ENCODE data around the gene TRIM71.

Gene TRIM71

DNA sequence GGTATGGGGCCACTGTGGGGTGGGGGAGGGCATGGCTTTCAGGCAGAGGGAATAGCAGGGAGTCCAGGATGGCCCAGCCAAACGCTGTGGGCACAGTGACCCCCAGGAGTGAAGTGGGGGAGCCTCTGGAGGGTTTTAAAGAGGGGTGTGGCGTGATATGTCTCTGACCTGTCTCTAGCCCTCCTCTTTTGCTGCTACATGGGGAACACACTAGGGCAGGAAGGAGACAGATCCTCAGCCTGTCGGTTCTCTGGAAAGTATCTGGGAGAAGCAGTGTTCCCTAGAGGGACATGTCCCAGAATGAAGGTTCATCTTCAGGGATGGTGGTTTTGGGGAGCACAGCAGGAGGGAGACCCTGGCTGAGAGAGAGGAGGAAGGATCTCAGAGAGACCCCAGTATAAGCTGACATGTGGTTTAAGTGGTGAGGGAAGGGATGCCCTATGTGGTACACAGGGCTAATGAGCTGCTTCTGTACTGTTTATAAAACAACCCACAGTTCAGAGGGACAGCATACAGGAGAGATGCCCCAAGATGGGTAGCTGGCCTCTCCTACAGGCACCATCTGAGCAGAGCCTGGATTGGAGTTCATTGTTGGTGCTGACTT lies 37.7 kb downstream of the TRIM71 start:
- H3K9me3 ChIP-seq (ENCODE audit: control insufficient read depth, insufficient read depth, low read length): no peaks in the 10 kb centered on the region
- no peaks in the 10 kb centered on the region for H3K27me3 ChIP-seq (ENCODE audit: control insufficient read depth, insufficient read depth, low read length)
- peaks cover 89% of the 10 kb centered on the region for H3K4me1 ChIP-seq (ENCODE audit: control insufficient read depth, insufficient read depth, low read length)
- H3K27ac ChIP-seq (ENCODE audit: low read depth, low read length): no peak overlapping the region
- H3K36me3 ChIP-seq (ENCODE audit: control insufficient read depth, insufficient read depth, low read length): peaks cover 57% of the 10 kb centered on the region
- no peak overlapping the region for H3K9ac ChIP-seq (ENCODE audit: low read depth, low read length)
- no peak overlapping the region for H3K4me3 ChIP-seq (ENCODE audit: low read depth, low read length)

DNA sequence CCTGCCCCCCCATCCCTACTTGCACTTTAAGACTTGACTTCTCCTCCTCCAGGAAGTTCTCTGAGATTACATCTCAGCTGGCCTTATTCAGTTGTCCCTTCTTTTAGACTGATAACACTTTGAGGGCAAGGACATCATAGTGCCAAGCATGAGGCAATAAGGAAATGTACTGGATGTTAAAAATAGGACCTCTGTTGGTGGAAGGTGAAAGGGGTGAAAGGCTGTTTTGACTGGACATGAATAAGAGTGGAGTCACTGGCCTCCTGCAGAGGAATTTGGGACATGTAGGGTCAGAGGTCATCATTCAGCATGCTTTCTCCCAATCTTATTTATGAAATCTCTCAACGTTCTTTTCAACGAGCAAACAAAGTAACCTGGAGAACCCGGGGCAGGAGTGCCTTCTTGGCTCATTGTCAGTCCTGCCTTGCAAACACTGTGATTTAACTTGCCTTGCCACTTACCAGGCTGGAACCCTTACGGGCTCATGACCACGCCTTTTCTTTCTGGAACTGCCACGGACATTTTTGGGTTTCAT lies 38.6 kb downstream of the TRIM71 start:
- no peak overlapping the region for H3K27ac ChIP-seq (ENCODE audit: low read depth, low read length)
- peaks cover 62% of the 10 kb centered on the region for H3K36me3 ChIP-seq (ENCODE audit: control insufficient read depth, insufficient read depth, low read length)
- no peaks in the 10 kb centered on the region for H3K27me3 ChIP-seq (ENCODE audit: control insufficient read depth, insufficient read depth, low read length)
- H3K9ac ChIP-seq (ENCODE audit: low read depth, low read length): no peak overlapping the region
- no peaks in the 10 kb centered on the region for H3K9me3 ChIP-seq (ENCODE audit: control insufficient read depth, insufficient read depth, low read length)
- H3K4me3 ChIP-seq (ENCODE audit: low read depth, low read length): no peak overlapping the region
- H3K4me1 ChIP-seq (ENCODE audit: control insufficient read depth, insufficient read depth, low read length): peaks cover 86% of the 10 kb centered on the region

DNA sequence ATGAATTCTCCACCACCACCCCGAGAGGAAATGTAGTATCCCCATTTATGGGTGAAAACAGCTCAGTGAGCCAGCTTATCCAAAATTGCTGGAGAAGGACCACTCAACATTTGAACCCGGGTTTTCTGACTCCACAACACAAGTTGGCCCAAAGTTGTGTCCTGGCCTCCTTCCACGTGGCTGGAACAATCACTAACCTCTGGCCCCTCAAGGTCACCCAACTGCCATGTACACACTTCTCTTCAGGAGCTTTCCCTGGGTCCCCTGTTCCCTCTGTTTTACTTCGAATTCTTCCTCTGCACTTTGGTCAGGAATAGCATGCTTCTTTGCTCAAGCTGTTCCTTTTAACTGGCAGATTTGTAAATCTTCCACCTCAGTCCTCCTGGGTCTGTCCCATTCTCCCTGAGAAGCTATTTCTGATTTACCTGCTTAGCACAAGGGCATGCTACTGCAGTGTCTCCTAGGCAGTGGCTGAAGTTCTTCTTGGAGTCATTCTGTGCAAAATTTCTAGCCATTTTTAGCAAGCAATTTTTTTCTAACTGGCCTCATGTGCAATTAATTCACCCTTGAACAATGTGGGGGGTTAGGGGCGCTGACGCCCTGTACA lies 39.2 kb downstream of the TRIM71 start:
- Histone ChIP-seq H3K27me3 (ENCODE audit: control insufficient read depth, insufficient read depth, low read length) (no peaks in the 10 kb centered on the region), H3K36me3 (ENCODE audit: control insufficient read depth, insufficient read depth, low read length) (peaks cover 67% of the 10 kb centered on the region), H3K4me3 (ENCODE audit: low read depth, low read length) (no peak overlapping the region), H3K9me3 (ENCODE audit: control insufficient read depth, insufficient read depth, low read length) (no peaks in the 10 kb centered on the region), H3K4me1 (ENCODE audit: control insufficient read depth, insufficient read depth, low read length) (peaks cover 86% of the 10 kb centered on the region), H3K27ac (ENCODE audit: low read depth, low read length) (no peak overlapping the region), H3K9ac (ENCODE audit: low read depth, low read length) (no peak overlapping the region)

DNA sequence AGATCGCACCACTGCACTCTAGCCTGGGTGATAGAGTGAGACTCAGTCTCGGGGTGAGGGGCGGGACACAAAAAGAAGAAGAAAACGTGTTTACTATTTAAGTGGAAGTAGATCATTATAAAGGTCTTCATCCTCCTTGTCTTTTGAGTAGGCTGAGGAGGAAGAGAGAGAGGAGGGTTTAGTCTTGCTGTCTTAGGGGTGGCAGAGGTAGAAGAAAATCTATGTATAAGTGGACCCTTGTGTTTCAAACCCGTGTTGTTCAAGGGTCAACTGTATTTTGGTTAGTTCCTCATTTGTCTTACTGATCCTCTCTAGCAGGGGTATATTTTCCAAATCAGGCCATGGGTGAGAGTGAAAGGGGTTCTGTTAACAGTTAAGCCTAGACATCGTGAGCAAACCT lies 40.1 kb downstream of the TRIM71 start:
- Histone ChIP-seq H3K27ac (ENCODE audit: low read depth, low read length) (peak overlapping the region; percentile 23), H3K36me3 (ENCODE audit: control insufficient read depth, insufficient read depth, low read length) (peaks cover 70% of the 10 kb centered on the region), H3K9me3 (ENCODE audit: control insufficient read depth, insufficient read depth, low read length) (no peaks in the 10 kb centered on the region), H3K9ac (ENCODE audit: low read depth, low read length) (no peak overlapping the region), H3K4me3 (ENCODE audit: low read depth, low read length) (no peak overlapping the region), H3K27me3 (ENCODE audit: control insufficient read depth, insufficient read depth, low read length) (no peaks in the 10 kb centered on the region), H3K4me1 (ENCODE audit: control insufficient read depth, insufficient read depth, low read length) (peaks cover 86% of the 10 kb centered on the region)

DNA sequence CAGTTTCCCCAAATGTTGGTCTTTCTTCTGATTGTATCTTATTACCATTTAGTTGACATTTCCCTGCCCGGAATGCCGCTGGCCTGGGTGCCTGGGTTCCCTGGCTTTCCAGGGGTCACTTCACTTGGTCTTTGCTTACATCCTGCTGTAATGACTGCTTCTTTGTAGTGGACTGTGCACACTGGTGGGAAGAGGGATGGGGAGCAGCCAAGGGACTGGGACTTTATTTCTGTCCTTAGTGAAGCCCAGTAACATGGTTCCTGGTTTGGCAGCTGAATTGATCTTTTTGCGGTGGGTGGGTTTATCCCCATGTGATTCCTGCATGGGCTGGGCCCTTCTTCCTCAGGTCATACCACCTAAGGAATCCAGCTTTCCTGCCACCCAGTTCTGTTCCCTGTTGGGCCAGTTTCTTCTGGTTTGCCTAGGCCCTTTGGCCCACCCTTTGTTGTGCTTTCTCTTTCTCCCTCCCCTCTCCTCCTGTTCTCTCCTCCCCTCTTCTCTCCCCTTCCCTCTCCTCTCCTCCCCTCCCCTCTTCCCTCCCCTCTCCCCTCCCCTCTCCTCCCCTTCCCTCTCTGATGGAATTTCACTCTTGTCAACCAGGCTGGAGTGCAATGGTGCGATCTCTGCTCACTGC lies 41.9 kb downstream of the TRIM71 start:
- Histone ChIP-seq H3K4me3 (ENCODE audit: low read depth, low read length) (no peak overlapping the region), H3K36me3 (ENCODE audit: control insufficient read depth, insufficient read depth, low read length) (peaks cover 60% of the 10 kb centered on the region), H3K9me3 (ENCODE audit: control insufficient read depth, insufficient read depth, low read length) (no peaks in the 10 kb centered on the region), H3K4me1 (ENCODE audit: control insufficient read depth, insufficient read depth, low read length) (peaks cover 88% of the 10 kb centered on the region), H3K9ac (ENCODE audit: low read depth, low read length) (no peak overlapping the region), H3K27ac (ENCODE audit: low read depth, low read length) (peak overlapping the region; percentile 11), H3K27me3 (ENCODE audit: control insufficient read depth, insufficient read depth, low read length) (no peaks in the 10 kb centered on the region)

DNA sequence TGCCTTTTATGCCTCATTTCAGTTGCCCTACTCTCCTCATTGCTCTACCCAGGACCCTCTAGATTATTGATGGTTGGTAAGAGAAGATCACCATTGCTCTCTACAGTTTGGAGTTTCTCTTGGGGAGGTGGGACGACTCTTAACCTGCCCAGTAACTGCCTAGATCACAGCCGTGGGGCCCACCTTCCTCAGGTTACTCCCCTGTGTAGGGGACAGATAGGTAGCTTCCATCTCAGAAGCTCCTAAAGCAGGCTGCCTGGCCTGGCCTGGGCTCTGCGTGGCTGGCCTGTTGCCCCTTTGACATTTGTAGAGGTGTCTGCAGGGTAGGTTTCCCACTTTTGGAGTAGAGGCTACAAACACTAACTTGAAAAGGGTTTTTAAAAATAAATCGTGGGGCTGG lies 42.7 kb downstream of the TRIM71 start:
- Histone ChIP-seq H3K9ac (ENCODE audit: low read depth, low read length) (no peak overlapping the region), H3K27ac (ENCODE audit: low read depth, low read length) (peak overlapping the region; percentile 30), H3K4me3 (ENCODE audit: low read depth, low read length) (no peak overlapping the region), H3K27me3 (ENCODE audit: control insufficient read depth, insufficient read depth, low read length) (no peaks in the 10 kb centered on the region), H3K4me1 (ENCODE audit: control insufficient read depth, insufficient read depth, low read length) (peaks cover 88% of the 10 kb centered on the region), H3K9me3 (ENCODE audit: control insufficient read depth, insufficient read depth, low read length) (no peaks in the 10 kb centered on the region), H3K36me3 (ENCODE audit: control insufficient read depth, insufficient read depth, low read length) (peaks cover 53% of the 10 kb centered on the region)

DNA sequence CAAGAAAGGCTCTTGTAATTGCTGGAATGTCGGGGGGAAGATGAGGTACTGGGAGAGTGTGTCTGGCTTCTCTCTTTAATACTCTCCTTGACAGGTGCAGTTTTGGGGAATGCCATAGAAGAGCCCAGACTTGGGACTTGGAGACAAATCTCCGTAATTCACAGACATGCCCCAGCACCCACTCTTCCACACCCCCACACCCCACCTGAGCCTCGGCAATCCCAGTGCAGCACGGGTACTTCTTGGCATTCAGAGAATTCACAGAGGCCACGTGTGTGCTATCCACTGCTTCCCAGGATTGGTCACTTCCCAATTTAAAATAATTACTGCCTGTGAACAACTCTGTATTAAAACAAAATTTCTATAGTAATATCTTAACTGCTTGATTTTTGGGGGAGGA lies 43.9 kb downstream of the TRIM71 start:
- Histone ChIP-seq H3K27ac (ENCODE audit: low read depth, low read length) (no peak overlapping the region), H3K4me1 (ENCODE audit: control insufficient read depth, insufficient read depth, low read length) (peaks cover 90% of the 10 kb centered on the region)

DNA sequence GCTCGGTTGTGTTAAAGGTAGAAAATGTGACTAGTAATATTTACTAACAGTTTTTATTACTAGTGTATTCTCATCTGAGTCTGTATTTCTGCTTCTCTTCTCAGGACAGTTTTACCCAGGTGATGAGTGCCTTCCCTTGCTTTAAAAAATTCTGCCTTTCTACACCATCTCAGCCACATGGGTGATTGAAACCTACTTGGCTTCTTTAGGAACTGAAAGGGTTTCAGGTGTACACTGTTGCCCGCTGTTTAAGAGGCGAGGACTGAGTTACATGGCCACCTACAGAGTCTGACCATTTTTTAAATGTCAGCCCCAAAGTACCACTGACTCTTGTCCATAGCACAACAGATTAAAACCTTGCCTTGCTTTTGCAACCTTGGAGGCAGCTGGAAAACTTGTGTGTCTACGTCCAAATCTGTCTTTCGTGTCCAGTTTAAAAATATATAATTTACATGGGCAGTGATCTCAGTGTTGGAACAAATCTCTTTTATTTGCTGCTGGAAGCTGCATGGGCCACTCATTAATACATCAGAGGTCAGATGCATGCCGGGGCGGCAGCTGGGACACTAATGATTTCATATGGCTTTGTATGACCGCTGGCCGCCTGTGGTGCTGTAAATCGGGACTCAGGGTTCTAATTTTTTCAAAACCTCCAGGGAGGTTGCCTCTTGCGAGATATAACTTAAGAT lies 44.6 kb downstream of the TRIM71 start:
- H3K4me3 ChIP-seq (ENCODE audit: low read depth, low read length): no peak overlapping the region
- no peak overlapping the region for H3K27ac ChIP-seq (ENCODE audit: low read depth, low read length)
- peaks cover 39% of the 10 kb centered on the region for H3K36me3 ChIP-seq (ENCODE audit: control insufficient read depth, insufficient read depth, low read length)
- H3K9ac ChIP-seq (ENCODE audit: low read depth, low read length): no peak overlapping the region
- no peaks in the 10 kb centered on the region for H3K27me3 ChIP-seq (ENCODE audit: control insufficient read depth, insufficient read depth, low read length)
- H3K4me1 ChIP-seq (ENCODE audit: control insufficient read depth, insufficient read depth, low read length): peaks cover 90% of the 10 kb centered on the region
- no peaks in the 10 kb centered on the region for H3K9me3 ChIP-seq (ENCODE audit: control insufficient read depth, insufficient read depth, low read length)

More for the DNA sequence above, 43.9 kb downstream of the TRIM71 start:
- Histone ChIP-seq H3K36me3 (ENCODE audit: control insufficient read depth, insufficient read depth, low read length) (peaks cover 45% of the 10 kb centered on the region), H3K4me3 (ENCODE audit: low read depth, low read length) (no peak overlapping the region), H3K9me3 (ENCODE audit: control insufficient read depth, insufficient read depth, low read length) (no peaks in the 10 kb centered on the region), H3K27me3 (ENCODE audit: control insufficient read depth, insufficient read depth, low read length) (no peaks in the 10 kb centered on the region), H3K9ac (ENCODE audit: low read depth, low read length) (no peak overlapping the region)

DNA sequence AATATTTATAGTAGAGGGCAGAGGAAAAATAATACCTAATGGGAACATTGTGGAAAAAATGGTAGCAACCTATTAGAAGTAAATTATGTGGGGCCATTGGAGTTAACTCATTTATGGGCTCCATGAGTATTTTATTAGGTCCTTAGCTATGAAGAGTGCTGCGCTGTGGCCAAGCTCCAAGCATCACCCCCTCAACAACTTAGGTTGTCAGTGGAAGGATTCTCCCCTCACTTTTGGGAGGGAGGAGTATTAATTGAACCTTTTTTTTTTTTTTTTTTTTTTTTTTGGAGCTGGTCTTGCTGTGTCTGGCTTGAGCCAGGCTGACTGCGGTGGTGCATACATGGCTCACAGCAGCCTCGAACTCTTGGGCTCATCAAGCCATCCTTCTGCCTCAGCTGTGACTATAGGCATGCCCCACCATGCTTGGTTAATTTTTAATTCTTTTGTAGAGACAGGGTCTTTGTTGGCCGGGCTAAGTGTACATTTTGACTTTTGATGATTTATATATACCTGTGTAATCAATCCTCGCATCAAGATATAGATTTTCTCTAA lies 45.2 kb downstream of the TRIM71 start:
- Histone ChIP-seq H3K9ac (ENCODE audit: low read depth, low read length) (no peak overlapping the region), H3K27ac (ENCODE audit: low read depth, low read length) (no peak overlapping the region), H3K4me1 (ENCODE audit: control insufficient read depth, insufficient read depth, low read length) (peaks cover 90% of the 10 kb centered on the region), H3K9me3 (ENCODE audit: control insufficient read depth, insufficient read depth, low read length) (no peaks in the 10 kb centered on the region), H3K36me3 (ENCODE audit: control insufficient read depth, insufficient read depth, low read length) (peaks cover 40% of the 10 kb centered on the region), H3K27me3 (ENCODE audit: control insufficient read depth, insufficient read depth, low read length) (no peaks in the 10 kb centered on the region), H3K4me3 (ENCODE audit: low read depth, low read length) (no peak overlapping the region)

DNA sequence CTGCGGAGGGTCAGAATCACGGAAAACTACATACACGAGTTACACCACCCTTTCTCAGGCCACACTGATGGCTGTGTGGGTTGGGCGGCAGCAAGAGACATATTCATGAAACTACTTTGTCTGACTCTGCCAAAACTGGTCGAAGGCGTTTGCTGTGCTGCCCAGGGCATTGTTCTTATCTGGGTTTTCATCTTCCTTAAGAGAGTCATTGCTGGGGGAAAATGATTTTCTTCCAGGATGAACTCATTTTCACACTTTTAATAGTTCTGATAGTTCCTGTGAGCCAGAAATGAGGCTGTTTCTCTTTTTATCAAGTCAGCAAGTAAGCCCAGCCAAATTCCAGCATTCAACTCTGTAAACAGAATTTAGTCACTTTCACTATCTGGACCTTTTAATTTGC lies 47.6 kb downstream of the TRIM71 start:
- H3K27me3 ChIP-seq (ENCODE audit: control insufficient read depth, insufficient read depth, low read length): no peaks in the 10 kb centered on the region
- no peak overlapping the region for H3K4me3 ChIP-seq (ENCODE audit: low read depth, low read length)
- H3K4me1 ChIP-seq (ENCODE audit: control insufficient read depth, insufficient read depth, low read length): peaks cover 90% of the 10 kb centered on the region
- H3K27ac ChIP-seq (ENCODE audit: low read depth, low read length): peak overlapping the region; percentile 66
- H3K36me3 ChIP-seq (ENCODE audit: control insufficient read depth, insufficient read depth, low read length): peaks cover 28% of the 10 kb centered on the region
- no peak overlapping the region for H3K9ac ChIP-seq (ENCODE audit: low read depth, low read length)
- H3K9me3 ChIP-seq (ENCODE audit: control insufficient read depth, insufficient read depth, low read length): no peaks in the 10 kb centered on the region

Data from HUES48 (cell line).